ENCODE measurements around the gene TENM4. TPM values are rescaled to one million over a fixed set of nuclear protein-coding genes. Genes with fewer than 3 reads are reported as not detected.

TENM4 gene
- total RNA-seq, 1 experiment from 2014 or later: 9.9 TPM

GRCh38 chr11:78708388-78708787 is 732.4 kb downstream of the TENM4 start:
- no peak for TF ChIP-seq CTCF (IDR thresholded peaks at IDR 0.05; ENCODE audit: unreplicated experiment)
- intact Hi-C loops (cut with micrococcal nuclease): no loop called here
- BruUV-seq (replicated peaks): no TSS peak
- no peaks in the 10 kb centered on the region for H3K4me1 Mint-ChIP-seq (ENCODE audit: insufficient read depth, unreplicated experiment)
- no peaks in the 10 kb centered on the region for H3K9me3 Mint-ChIP-seq (ENCODE audit: unreplicated experiment)
- H3K36me3 Mint-ChIP-seq (ENCODE audit: insufficient read depth, unreplicated experiment): no peaks in the 10 kb centered on the region
- no peak overlapping the region for H3K27ac Mint-ChIP-seq (ENCODE audit: low read depth, unreplicated experiment)
- H3K27me3 Mint-ChIP-seq (ENCODE audit: insufficient read depth, unreplicated experiment): no peaks in the 10 kb centered on the region
- ChIA-PET CTCF (interaction anchor here (1.4 to 3.3 kb wide), 2 partner anchors 9 to 62 kb away, joined by 3 to 20 read pairs; no protein-coding TSS in a partner anchor), POLR2A (no interaction called here)
- DNase-seq (ENCODE audit: unreplicated experiment): peak; percentile 28
- H3K4me3 Mint-ChIP-seq (ENCODE audit: unreplicated experiment): no peak overlapping the region

GRCh38 chr11:78706551-78706950 is 734.3 kb downstream of the TENM4 start:
- no peak for TF ChIP-seq CTCF (IDR thresholded peaks at IDR 0.05; ENCODE audit: unreplicated experiment)
- Mint-ChIP-seq H3K9me3 (ENCODE audit: unreplicated experiment) (no peaks in the 10 kb centered on the region), H3K27me3 (ENCODE audit: insufficient read depth, unreplicated experiment) (no peaks in the 10 kb centered on the region), H3K36me3 (ENCODE audit: insufficient read depth, unreplicated experiment) (no peaks in the 10 kb centered on the region), H3K4me1 (ENCODE audit: insufficient read depth, unreplicated experiment) (no peaks in the 10 kb centered on the region), H3K4me3 (ENCODE audit: unreplicated experiment) (no peak overlapping the region), H3K27ac (ENCODE audit: low read depth, unreplicated experiment) (no peak overlapping the region)
- BruUV-seq (replicated peaks): no TSS peak
- no peak for DNase-seq (ENCODE audit: unreplicated experiment)
- intact Hi-C loops (cut with micrococcal nuclease): no loop called here
- ChIA-PET POLR2A (no interaction called here), CTCF (interaction anchor here (1.0 to 3.3 kb wide), 3 partner anchors 9 to 60 kb away, joined by 4 to 20 read pairs (median 12); no protein-coding TSS in a partner anchor)

GRCh38 chr11:78704811-78705210 is 736.0 kb downstream of the TENM4 start:
- intact Hi-C loops (cut with micrococcal nuclease): no loop called here
- H3K9me3 Mint-ChIP-seq (ENCODE audit: unreplicated experiment): no peaks in the 10 kb centered on the region
- no peaks in the 10 kb centered on the region for H3K4me1 Mint-ChIP-seq (ENCODE audit: insufficient read depth, unreplicated experiment)
- ChIA-PET POLR2A (no interaction called here), CTCF (interaction anchor here (0.9 kb wide), 1 partner anchor 11 kb away, joined by 4 read pairs; no protein-coding TSS in a partner anchor)
- no peak overlapping the region for H3K27ac Mint-ChIP-seq (ENCODE audit: low read depth, unreplicated experiment)
- no peaks in the 10 kb centered on the region for H3K27me3 Mint-ChIP-seq (ENCODE audit: insufficient read depth, unreplicated experiment)
- no peak overlapping the region for H3K4me3 Mint-ChIP-seq (ENCODE audit: unreplicated experiment)
- no peak for TF ChIP-seq CTCF (IDR thresholded peaks at IDR 0.05; ENCODE audit: unreplicated experiment)
- no peak for DNase-seq (ENCODE audit: unreplicated experiment)
- no TSS peak for BruUV-seq (replicated peaks)
- H3K36me3 Mint-ChIP-seq (ENCODE audit: insufficient read depth, unreplicated experiment): no peaks in the 10 kb centered on the region

GRCh38 chr11:78699609-78700135 is 741.2 kb downstream of the TENM4 start:
- no peak for DNase-seq (ENCODE audit: unreplicated experiment)
- intact Hi-C loops (cut with micrococcal nuclease): no loop called here
- Mint-ChIP-seq H3K9me3 (ENCODE audit: unreplicated experiment) (no peaks in the 10 kb centered on the region), H3K4me3 (ENCODE audit: unreplicated experiment) (no peak overlapping the region), H3K36me3 (ENCODE audit: insufficient read depth, unreplicated experiment) (no peaks in the 10 kb centered on the region), H3K27me3 (ENCODE audit: insufficient read depth, unreplicated experiment) (no peaks in the 10 kb centered on the region), H3K27ac (ENCODE audit: low read depth, unreplicated experiment) (no peak overlapping the region), H3K4me1 (ENCODE audit: insufficient read depth, unreplicated experiment) (peaks cover 7% of the 10 kb centered on the region)
- no peak for TF ChIP-seq CTCF (IDR thresholded peaks at IDR 0.05; ENCODE audit: unreplicated experiment)
- POLR2A ChIA-PET: interaction anchor here (1.1 kb wide), 1 partner anchor 16 kb away, joined by 3 read pairs; no protein-coding TSS in a partner anchor
- no TSS peak for BruUV-seq (replicated peaks)
- CTCF ChIA-PET: interaction anchor here (2.5 kb wide), 1 partner anchor 15 kb away, joined by 25 read pairs; no protein-coding TSS in a partner anchor

Data from MCF 10A (cell line).